ENCODE results near the gene AP4S1. TPM values are rescaled to one million over a fixed set of nuclear protein-coding genes. Genes with fewer than 3 reads are reported as not detected.
"Not testable (repeated sequence)": the region's sequence is repeated elsewhere in the genome, so short reads cannot be mapped to it uniquely, and the experiment has no call there.

The AP4S1 gene
- total RNA-seq, 1 donor from 2014 or later, result 4.4 TPM

DNA sequence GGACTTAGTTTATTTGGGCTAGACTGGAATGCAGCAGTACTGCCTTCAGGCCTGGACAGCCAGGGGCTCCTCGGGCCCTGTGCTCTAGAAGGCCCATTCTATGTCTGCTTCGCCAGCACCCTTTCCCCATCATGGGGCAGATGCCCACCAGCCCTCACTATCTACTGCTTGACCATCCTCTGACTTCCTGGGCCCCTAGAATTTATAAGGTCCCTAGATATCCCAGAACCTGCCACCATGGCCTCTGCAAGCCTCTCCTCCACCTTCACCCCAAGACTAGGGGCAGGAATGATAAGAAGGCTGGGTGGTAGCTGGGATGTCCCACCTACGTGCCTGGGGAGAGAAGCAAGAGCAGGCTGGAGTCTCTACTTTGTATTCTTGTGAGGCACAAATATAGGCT, 59.6 kb downstream of the AP4S1 start:
- DNase-seq (ENCODE audit: low read depth in 2 of 2), result no peak

DNA sequence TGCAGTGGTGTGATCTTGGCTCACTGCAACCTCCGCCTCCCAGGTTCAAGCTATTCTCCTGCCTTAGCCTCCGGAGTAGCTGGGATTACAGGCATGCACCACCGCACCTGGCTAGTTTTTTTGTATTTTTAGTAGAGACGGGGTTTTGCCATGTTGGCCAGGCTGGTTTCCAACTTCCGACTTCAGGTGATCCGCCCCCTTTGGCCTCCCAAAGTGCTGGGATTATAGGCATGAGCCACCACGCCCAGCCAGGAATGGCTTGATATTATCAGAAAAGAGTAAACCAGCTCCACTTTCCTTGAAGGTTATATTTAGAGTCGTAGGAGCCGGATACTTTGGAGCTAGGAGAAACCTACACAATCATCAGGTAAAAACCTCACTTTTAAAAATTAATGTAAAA, 61.0 kb downstream of the AP4S1 start:
- not testable (repeated sequence) for DNase-seq (ENCODE audit: low read depth in 2 of 2)

DNA sequence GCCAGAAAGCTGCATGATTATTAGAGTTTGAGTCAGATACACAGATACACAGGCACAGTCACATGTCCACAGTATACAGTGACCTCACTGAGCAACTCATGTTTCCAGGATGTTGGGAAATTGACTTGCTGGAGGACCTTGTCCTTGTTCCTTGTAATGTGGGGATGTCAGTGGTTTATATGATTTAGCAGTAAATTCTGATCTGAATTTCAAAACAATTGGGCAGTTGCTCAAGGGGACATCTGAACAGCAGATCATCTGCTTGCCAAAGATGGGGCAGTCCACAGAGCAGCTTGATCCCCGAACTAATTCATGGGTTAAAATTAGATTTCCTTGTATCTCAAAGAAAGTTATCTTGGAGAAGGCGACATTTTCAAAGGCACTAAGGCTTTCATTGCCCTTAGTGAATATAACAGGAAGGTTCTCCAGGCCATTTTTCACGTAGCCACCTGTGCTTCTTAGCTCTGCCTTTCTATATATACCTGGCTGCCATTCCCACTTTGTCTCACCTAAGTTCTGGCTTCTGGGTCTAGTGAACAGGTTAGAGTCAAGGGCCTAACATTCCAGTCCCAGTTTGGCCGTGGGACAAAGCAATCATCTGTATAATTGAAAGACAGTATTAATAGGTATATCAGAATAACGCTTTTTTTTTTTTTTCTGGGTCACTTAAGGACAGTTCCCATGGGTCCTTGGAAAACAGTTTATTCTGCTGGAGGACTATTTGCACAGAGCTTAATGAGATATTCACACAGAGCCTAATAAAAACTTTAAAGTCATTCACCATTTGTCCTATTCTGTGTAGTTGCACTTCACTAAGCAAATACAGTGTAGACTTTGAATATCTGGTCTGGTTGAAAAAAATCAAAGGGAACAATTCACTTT, 65.7 kb downstream of the AP4S1 start:
- peak; percentile 30 to 75 for DNase-seq (ENCODE audit: low read depth in 2 of 2)

DNA sequence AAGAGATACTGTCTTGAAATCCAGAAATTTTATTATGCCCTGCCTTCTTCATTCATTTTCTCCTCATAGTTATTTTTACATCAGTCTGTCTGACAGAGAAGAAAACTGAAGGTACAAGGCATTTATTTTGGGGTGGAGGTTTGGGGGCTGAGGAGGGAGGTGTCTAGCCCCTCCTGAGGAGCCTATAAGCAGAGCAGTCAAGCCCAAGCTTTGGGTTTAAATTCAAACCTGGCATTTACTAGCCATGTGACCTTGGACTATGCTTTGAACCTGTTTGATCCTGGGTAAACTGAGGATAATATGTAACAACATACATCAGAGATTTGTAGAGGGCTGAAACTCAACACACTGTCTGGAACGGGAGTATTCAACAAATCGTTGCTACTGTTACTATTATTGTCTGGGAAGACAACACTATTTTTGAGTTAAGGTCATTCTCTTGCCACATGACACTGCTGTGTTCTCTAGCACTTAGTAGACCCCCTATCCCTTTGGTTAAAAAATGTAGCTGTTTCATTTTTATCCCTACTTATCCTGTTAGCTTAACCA, 66.8 kb downstream of the AP4S1 start:
- no peak for DNase-seq (ENCODE audit: low read depth in 2 of 2)

DNA sequence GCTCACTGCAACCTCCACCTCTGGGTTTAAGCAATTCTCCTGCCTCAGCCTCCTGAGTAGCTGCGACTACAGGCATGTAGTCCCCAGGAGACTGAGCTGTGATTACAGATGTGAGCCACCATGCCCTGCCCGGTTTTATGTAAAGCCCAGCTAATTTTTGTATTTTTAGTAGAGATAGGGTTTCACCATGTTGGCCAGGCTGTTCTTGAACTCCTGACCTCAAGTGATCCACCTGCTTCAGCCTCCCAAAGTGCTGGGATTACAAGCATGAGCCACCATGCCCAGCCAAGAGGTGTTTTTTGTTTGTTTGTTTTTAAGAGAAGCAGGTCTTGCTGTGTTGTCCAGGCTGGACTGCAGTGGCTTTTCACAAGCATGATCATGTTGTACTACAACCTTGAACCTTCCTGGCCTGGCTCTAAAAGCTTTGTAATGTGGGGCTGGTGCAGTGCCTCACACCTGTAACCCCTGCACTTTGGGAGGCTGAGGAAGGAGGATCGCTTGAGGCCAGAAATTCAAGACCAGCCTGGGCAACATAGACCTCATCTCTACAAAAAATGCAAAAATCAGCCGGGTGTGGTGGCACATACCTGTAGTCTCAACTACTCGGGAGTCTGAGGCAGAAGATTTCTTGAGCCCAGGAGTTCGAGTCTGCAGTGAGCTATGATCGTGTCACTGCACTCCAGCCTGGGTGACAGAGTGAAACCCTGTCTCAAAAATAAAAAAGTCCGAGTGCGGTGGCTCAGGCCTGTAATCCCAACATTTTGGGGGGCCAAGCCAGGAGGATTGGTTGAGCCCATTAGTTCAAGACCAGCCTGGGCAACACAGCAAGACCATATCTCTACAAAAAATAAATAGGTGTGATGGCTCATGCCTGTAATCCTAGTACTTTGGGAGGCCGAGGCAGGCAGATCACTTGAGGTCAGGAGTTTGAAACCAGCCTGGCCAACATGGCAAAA, 68.7 kb downstream of the AP4S1 start:
- DNase-seq (ENCODE audit: low read depth in 2 of 2), result not testable (repeated sequence)

DNA sequence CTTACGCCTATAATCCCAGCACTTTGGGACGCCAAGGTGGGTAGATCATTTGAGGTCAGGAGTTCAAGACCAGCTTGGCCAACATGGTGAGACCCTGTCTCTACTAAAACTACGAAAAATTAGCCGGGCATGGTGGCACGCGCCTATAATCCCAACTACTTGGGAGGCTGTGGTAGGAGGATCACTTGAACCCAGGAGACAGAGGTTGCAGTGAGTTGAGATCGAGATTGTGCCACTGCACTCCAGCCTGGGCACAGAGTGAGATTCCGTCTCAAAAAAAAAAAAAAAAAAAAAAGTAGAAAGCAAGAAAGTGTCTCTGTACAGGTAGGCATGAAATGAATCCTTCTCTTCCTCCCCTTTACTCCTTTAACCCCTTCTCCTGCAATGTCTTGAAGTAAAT, 70.4 kb downstream of the AP4S1 start:
- not testable (repeated sequence) for DNase-seq (ENCODE audit: low read depth in 2 of 2)

DNA sequence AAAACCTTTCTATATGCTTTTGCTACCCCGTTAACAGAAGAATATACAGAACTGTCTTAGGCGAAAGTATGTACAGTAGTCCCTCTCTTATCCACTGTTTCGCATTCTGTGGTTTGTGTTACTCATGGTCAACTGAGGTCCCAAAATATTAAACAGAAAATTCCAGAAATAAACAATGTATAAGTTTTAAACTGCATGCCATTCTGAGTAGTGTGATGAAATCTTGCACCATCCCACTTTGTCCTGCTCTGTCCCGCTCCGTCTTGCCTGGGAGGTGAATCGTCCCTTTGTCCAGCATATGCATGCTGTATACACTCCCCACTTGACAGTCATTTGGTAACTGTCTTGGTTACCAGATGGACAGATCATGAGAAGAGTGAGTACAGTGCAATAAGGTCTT, 70.8 kb downstream of the AP4S1 start:
- no peak for DNase-seq (ENCODE audit: low read depth in 2 of 2)

DNA sequence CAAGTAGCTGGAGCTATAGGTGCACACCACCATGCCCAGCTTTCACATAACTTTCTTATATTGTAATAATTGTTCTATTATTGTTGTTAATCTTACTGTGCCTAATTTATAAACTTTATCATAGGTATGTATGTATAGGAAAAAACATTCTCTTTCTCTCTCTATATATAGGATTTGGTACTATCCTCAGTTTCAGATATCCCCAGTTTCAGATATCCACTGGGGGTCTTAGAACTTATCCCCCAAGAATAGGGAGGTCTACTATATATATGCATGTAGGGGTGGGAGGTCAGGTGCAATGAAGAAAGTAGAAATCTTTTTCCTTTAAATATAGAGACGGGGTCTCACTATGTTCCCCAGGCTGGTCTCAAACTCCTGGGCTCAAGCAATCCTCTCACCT, 71.6 kb downstream of the AP4S1 start:
- DNase-seq (ENCODE audit: low read depth in 2 of 2), result no peak

DNA sequence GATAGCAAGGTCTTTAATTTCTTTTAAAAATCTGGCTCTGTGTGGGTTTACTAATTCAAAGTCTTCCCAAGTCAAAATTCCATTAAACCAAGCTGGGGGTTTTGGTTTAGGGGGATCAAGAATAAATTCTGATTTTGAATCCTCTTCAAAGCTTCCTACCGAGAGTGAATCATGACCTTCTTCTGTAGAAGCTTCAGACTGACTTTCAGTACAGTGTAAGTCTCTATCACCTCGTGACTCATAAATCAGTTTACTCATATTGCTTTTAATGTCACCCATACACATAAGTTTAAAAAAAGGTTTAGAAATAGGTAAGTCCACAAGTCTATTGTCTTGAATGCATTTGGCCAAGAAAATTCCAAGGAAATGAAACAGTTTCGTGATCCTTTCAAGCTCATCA, 81.3 kb downstream of the AP4S1 start:
- DNase-seq (ENCODE audit: low read depth in 2 of 2), result no peak

DNA sequence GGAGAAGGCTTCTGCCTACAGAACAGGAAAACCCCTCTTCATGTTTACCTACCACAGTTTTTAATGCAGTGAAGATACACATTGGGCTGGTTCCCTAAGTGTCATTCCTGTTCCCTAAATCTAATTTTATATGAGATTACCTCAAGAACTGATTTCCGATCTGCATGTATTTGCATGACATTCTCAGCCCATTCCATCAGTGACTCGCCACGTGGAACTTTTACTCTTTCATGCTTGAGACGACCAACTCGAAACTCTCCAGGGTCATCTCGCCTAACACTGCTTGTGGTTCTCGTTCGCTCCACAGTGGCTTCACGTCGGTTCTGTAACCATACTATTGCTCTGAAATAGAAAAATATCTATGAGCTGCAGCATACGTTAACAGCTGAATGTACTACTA, 83.8 kb downstream of the AP4S1 start:
- no peak for DNase-seq (ENCODE audit: low read depth in 2 of 2)

DNA sequence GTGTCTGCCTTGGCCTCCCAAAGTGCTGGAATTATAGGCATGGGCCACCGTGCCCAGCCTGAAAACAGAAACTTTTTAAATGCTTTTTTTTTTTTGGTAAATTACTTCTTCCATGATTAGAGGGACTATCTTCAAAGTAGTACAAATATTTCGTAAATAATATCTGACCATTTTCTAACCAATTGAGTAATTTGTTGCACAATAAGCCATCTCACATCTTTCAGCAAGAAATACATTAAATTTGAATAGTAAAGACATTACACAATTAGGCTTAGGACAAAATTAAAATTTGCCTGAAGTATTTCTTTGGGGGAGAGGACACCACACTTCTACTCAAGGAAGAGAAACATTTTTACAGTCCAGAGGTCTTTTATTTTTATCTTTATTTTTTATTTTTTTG, 85.4 kb downstream of the AP4S1 start:
- no peak for DNase-seq (ENCODE audit: low read depth in 2 of 2)

DNA sequence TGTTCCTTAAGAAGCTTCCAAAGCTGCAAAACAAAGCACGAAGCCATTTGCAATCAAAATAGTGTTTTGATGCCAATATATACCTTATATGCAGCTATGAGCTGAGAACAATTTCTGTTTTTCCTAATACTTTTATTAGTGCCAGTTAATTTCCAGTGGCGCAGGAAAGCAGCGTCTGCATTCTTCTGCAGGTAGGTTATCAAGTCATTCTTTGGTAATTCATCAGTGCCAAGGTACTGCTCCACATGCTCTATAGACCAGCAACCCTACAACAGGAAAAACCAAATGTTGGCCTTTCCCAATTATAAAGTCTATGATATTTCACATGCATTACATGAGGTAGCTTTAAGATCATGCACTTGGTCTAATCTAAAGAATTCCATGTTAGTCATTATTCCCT, 88.3 kb downstream of the AP4S1 start:
- no peak for DNase-seq (ENCODE audit: low read depth in 2 of 2)

DNA sequence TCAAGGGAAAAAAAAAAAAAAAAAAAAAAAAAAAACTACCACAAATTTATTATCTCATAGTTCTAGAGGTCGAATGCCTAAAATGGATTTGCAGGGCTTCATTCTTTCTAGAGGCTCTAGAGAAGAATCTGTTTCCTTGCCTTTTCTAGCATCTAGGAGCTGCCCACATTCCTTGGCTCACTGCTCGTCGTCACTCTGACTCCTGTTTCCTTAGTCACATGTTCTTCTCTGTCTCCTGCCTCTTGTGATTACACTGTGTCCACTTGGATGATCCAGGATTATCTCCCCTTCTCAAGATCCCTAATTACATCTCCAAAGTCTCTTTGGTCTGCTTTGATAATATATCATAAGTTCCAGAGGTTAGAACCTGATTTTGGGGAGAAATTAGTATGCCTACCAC, 93.4 kb downstream of the AP4S1 start:
- no peak for DNase-seq (ENCODE audit: low read depth in 2 of 2)

DNA sequence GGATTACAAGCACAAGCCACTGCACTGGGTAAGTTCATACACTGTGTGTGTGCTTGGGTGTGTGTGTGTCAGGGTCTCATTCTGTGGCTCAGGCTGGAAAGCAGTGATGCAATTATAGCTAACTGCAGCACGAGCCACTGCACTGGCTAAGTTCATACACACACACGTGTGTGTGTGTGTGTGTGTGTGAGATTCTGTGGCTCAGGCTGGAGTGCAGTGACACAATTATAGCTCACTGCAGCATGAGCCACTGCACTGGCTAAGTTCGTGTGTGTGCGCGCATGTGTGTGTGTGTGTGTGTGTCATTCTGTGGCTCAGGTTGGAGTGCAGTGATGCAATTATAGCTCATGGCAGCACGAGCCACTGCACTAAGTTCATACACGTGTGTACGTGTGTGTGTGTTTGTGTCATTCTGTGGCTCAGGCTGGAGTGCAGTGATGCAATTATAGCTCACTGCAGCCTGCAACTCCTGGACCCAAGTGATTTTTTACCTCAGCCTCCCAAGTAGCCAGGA, 96.7 kb downstream of the AP4S1 start:
- DNase-seq (ENCODE audit: low read depth in 2 of 2), result no peak

DNA sequence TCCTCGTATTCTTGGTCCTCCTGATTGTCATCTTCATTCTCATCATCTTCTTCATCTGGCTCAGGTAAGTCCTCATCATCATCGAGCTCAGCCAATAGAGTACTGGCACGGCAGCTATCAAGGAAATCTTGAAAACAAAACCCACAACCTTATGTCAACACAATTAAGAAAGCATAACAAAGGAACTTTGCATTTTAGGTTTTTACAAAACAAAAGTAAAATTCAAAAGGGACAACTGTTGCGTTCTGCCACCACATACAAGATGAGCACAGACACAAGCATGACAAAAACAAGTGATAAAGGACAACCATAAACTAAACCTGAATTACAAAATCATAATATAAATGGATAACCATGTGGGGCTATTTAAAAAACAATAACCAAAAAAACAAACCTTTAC, 97.5 kb downstream of the AP4S1 start:
- DNase-seq (ENCODE audit: low read depth in 2 of 2), result no peak

DNA sequence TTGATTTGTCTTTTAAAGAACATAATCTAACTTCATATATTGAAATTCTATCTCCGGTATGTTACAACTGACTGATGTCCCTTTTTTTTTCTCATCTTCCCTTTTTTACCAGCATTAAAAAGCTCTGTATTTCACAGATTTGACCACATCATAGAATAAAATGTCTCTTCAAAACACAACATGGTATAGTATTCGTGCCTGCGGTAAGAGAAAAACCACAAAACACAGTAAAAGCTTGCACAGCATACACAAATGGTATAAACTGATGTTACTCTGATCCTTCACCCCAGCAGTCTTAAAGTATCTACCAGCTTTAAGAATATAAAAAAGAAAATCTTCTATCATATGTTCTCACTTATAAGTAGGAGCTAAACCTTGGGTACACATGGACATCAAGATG, 98.7 kb downstream of the AP4S1 start:
- DNase-seq (ENCODE audit: low read depth in 2 of 2), result no peak

DNA sequence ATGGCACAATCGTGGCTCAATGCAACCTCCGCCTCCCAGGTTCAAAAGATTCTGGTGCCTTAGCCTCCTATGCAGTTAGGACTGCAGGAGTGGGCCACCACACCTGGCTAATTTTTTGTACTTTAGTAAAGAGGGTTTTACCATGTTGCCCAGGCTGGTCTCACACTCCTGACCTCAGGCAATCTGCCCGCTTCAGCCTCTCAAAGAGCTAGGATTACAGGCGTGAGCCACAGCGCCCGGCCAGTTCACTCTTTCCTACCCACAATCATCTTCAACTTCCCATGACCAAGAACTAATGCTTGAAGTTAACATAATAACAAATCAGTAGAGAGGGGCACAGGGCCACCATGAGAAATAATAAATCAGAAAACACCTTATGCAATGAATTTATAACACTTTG, 99.8 kb downstream of the AP4S1 start:
- DNase-seq (ENCODE audit: low read depth in 2 of 2), result no peak

DNA sequence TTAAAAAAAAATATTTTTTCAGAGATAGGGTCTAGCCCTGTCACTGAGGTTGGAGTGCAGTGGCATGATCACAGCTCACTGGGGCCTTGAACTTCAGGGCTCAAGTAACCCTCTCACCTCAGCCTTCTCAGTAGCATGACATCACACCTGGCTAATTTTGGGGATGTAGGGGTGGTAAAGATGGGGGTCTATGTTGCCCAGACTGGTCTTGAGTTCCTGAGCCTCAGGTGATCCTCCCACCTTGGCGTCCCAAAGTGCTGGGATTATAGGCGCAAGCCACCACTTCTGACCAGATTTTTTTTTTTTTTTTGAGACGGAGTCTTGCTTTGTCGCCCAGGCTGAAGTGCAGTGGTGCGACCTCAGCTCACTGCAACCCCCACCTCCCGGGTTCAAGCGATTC, 101.2 kb downstream of the AP4S1 start:
- DNase-seq (ENCODE audit: low read depth in 2 of 2), result no peak

DNA sequence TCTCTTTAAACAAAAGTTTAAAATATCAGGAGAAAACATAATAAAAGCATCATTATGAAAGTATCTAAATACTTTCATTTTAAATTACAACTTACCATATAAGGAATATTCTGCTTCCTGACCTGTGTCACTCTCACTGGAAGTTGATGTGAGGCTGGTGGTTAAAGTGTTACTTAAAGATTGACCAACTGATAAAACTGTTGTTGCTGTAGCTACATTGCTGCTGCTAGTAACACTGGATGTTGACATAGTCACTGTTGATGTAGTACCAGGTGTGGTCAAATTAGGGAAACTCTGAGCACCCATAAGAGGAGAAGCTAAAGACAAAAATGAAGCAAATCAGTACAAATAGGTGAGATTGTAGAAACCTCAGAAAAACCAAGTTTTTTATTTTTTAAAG, 102.2 kb downstream of the AP4S1 start:
- DNase-seq (ENCODE audit: low read depth in 2 of 2), result no peak

DNA sequence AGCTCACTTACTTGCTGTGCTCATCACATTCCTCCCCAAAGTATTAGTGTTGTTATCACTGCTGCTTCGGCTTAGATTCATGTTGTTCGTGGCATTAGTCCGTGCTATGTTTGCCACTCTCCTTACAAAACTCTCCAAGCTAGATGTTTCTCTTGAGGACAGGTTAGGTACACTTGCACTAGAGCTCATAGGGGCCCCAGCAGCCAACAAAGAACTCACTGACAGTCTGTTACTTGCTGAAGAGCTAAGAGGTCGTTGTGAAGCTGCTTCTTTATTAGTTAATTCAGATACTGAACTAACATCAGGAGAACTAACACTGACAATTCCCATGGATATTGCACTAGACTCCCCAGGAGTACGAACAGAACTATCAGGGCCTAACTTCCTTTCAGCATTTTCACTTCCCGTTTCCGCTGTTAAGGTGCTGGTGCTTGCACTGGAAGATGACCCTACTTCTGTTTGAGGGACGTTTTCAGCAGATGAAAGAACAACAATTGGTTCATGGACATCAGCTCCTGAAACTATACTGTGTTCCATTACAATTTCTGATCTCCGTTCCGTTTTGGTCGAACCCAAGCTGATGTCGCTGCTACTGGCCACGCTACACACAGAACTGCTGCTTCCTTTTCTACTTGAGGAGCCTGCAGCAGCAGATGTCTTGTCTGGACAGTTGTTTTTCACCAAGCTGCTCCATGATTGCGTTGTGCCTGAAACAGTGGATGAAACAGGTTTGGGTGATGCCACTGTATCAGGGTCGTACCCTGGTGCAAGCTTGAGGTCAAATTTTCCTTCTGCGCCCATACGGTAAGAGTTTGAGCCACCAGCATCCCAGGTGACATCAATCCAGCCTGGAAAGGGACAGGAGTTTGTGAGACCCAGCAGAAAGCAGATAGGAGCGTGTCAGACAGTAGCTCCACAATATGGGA, 103.4 kb downstream of the AP4S1 start:
- DNase-seq (ENCODE audit: low read depth in 2 of 2), result no peak

DNA sequence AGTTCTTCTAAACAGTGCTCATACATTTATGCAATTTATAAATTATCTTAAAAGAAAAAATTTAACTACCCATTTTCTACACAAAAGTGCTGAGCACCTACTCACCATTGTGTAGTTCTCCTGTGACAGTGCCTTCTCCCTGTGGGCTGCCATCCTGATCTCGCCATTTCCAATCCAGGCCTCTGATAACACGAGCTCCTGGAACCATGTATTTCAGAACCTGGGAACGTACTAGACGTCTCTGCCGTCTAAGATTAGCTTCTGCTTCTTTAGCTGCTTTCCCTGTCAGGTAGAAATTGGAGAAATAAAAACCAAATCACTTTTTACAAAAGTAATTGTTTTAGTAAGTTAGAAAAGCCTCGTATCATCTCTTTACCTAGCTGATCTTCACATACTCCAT, 107.7 kb downstream of the AP4S1 start:
- no peak for DNase-seq (ENCODE audit: low read depth in 2 of 2)

All from dermis microvascular lymphatic vessel endothelial cell (primary cell).